Occipital lobe (tissue), 2 donors: ENCODE measurements around the gene SPDYE16. TPM values are rescaled to one million over a fixed set of nuclear protein-coding genes. Genes with fewer than 3 reads are reported as not detected.
A peak's percentile ranks its signal among the peaks of the same experiment; 100 is the strongest.
"Not testable (repeated sequence)": the region's sequence is repeated elsewhere in the genome, so short reads cannot be mapped to it uniquely, and the experiment has no call there.

ENCODE experiments used
- DNase-seq: peaks from one replicate; lab custom pipeline; 2025; lab: John Stamatoyannopoulos, UW
- total RNA-seq: library from RNA; depleted of rRNA; stranded (reverse); fragments of >200 nt; gene quantifications from one replicate; pipeline ENCODE4 v1.2.3, GENCODE V29; 2014

Gene SPDYE16, protein sequence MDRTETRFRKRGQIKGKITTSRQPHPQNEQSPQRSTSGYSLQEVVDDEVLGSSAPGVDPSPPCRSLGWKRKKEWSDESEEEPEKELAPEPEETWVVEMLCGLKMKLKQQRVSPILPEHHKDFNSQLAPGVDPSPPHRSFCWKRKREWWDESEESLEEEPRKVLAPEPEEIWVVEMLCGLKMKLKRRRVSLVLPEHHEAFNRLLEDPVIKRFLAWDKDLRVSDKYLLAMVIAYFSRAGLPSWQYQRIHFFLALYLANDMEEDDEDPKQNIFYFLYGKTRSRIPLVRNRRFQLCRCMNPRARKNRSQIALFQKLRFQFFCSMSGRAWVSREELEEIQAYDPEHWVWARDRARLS
- total RNA-seq, result not detected

DNA sequence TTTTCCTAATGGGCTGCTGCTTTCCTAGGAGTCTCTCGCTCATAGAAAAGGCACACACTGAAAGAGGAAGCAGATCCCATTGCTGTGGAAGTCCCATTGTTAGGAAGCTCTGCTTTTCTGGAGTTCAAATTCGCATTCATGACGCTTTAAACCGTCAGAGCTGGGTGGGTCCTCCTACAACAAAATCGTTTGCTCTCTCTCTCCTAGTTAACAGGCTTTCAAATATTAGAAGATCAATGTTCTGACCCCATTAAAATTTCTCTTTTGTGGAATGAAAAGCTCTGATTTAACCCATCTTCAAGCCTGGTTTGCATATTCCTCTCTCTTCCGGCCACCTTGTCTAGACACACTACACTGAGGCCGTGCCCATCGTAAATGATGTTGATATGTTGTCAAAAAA is at the start of gene SPDYE16:
Gene SPDYE16 (minus strand): TSS at position 101 of the 400 bp plus-strand sequence. CDS start 1,838 bp downstream, outside the sequence.
- DNase-seq, result not testable (repeated sequence)

GRCh38 chr7:76592694-76593093 is 49.6 kb upstream of the SPDYE16 start:
- not testable (repeated sequence) for DNase-seq

GRCh38 chr7:76591602-76592304 is 48.7 kb upstream of the SPDYE16 start:
- not testable (repeated sequence) for DNase-seq

DNA sequence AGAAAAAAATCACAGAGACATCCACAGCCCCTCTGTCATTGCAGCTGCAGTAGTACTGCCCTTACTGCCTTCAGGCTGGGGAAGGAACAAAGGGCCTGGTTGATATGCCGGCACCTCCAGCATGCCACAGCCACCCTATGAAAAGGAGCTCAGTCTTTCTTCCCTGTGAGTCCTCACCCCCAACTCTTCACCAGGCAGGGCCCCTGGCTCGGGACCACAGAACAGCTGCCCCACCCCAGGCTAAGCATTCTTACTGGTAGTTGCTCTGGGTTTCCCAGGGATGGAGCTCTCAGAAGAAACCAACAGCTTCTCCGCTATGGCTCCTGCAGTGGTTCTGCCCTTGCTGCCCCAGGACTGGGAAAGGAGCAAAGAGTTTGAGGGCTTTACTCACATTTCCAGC is 47.9 kb upstream of the SPDYE16 start:
- not testable (repeated sequence) for DNase-seq

DNA sequence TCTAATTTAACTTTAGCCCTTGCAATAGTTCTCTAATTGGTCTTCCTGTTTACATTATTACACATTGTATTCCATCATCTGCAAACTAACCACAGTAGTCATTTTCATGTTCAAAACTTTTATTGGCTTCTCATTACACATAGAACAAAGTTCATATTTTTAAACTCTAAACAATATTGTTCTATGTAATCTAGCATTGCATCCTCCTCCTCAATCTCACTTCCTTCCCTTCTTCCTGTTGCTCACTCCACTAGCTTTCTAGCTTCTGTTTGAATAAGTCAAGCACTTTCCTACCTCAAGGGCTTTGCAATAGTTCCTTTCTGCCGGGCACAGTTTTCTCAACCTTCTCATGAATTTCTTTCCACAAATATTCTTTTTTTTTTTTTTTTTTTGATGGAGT is 45.5 kb upstream of the SPDYE16 start:
- not testable (repeated sequence) for DNase-seq

- not testable (repeated sequence) for DNase-seq
These were observed 43.7 kb upstream of the SPDYE16 start for GRCh38 chr7:76586585-76587315.

DNA sequence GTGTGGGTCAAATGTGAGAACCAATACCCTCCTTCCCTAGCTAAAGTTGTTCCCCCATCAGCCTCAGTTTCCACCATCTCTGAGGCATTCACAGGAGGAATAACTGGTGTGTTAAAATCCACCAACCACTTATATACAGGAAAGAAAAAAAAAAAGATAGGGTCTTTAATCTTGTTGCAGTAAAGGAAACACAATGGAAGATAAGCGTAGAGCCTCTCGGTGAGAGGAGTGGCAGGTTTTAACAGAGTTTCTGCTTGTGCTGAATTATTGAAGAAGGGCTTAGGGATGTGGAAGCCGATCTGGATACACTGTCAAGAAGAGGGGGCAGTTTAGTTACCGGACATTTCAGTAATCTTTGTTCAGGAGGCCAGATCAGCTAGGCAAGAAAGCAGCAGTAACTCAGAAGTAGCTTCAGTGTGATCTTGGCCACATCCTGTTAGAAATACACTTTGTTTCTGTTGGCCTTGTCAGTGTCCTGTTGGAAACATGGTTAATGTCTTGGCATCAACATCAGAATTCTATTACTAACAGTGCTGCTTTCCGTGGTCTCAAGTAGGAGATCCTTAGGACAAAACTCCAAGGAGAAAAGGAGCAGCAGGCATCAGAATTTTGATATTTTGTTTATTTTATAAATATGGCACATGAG is 40.7 kb upstream of the SPDYE16 start:
- DNase-seq, result not testable (repeated sequence)

DNA sequence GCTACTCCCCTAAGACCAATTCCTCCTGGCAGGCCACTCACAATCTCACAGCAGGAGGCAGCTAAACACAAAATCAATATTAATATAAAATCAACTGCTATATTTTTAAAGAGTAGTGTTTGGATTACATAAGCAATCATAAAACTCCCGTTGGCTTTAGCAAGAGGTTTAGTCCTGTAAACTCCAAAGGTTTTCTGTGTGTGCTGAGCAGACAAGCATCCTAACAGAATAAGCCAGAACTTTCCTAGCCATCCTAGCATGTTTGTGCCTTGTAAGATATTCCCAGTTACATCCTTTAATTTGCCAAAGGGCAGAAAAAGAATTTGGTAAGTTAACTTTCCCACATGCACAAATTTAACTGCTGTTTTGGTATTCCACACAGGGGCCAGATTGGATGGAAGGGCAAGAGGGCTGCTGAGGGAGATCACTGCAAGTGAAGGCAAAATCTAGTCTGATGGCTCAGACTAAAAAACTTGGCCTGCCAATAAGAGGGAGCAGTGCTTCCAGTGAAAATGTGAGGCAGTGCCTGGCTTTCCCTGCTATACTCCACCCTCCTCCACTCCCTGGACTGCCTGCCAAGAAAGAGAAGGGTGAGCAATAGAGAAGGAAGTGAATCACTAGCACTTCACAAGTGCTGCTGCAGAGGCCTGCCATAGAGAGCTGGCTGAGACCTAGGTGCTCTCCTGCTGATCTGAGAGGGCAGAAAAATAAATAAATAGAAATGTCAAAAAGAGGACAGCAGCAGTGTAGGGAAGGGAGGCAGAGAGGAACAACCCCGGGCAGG is 39.9 kb upstream of the SPDYE16 start:
- DNase-seq, result peak; percentile 72

DNA sequence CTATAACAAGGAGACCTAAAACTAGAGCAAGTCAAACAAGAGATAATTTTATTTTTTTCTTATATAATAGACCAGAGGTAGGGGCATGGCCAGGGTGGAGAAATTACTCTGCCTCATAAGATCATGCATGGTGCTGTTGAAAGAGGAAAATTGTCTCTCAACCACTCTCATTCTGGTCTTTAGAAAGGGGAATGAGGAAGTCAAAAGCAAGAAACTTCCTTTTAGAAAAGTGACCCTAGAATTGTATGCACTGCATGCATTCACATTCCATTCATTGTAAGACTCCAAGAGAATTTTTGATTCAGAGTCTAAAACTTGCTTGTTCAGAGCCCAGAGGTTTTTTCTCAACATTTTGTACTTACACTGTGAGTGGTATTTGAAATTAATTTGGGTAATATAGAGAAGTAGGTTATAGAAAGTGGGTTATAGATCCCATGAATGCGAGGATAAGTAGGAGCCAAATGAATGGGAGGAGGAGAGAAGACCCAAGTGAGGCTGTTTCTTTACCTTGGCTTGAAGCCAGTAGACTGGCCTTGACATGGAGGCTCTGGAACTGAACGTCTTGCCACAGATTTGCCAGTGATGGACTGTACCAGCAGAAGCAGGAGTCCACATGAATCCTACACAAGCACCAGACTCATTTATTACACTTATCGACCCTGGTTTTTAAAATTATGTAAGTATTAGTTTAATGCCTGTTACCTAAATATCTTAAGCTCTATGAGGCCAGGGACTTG is 33.0 kb upstream of the SPDYE16 start:
- DNase-seq, result not testable (repeated sequence)

GRCh38 chr7:76575431-76575830 is 32.3 kb upstream of the SPDYE16 start:
- DNase-seq, result not testable (repeated sequence)

GRCh38 chr7:76572296-76572695 is 29.2 kb upstream of the SPDYE16 start:
- not testable (repeated sequence) for DNase-seq

DNA sequence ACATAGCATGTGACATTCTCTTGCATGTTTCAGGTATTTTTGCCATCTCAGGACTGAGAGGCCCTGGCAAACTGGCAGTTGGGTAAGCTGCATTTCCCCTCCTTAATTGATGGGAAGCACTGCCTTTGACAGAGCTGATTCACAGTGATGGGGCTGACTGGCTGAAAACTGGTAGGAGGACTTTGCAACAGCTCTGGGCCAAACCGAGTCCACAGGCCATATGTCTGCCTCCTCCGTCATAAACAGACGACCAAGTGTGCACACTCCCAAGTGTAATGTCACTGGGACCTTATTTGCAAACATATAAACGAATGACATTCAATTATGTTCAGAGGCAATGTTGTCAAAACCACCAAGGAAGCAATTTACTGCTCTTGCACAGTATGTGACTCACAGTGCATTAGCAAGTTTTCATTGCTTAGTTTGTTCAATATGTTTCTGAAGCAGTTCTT is 27.3 kb upstream of the SPDYE16 start:
- peak; percentile 11 for DNase-seq

DNA sequence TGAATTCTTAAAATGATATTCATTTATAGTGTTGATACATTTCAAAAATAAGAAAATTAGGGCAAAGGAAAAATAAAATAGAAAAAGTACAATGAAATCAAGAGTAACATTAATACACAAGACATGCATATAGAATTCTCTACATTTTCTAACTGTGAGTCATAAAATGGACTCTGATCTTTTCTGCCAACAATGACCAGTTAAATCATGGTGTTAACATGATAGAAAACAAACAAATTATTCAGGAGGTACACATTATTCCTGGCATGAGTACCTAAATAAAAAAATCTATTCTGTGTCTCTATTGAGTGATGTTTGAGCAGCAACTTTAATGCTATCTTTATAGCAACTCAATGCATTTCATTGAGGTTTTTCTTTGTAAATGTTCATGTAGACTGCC is 25.6 kb upstream of the SPDYE16 start:
- DNase-seq, result not testable (repeated sequence)

- not testable (repeated sequence) for DNase-seq
These were observed 24.7 kb upstream of the SPDYE16 start for GRCh38 chr7:76567753-76568152.

DNA sequence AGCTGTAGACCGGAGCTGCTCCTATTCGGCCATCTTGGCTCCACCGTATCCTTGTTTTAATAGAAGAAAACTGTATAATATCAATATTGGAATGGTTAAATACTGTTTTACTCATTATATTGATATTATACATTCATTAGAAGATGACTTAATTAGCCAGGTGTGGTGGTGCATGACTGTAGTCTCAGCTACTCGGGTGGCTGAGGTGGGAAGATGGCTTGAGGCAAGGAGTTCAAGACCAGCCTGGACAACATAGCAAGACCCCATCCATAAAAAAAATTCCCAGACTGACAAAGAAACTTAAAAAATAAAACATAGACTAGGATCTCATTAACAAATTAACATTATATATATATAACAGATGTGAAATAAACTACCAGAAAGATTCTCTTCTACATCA is 24.2 kb upstream of the SPDYE16 start:
- DNase-seq, result not testable (repeated sequence)

DNA sequence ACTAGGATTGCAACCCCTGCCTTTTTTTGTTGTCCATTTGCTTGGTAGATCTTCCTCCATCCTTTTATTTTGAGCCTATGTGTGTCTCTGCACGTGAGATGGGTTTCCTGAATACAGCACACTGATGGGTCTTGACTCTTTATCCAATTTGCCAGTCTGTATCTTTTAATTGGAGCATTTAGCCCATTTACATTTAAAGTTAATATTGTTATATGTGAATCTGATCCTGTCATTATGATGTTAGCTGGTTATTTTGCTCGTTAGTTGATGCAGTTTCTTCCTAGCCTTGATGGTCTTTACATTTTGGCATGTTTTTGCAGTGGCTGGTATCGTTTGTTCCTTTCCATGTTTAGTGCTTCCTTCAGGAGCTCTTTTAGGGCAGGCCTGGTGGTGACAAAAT is 21.9 kb upstream of the SPDYE16 start:
- DNase-seq, result not testable (repeated sequence)

GRCh38 chr7:76561342-76561741 is 18.2 kb upstream of the SPDYE16 start:
- not testable (repeated sequence) for DNase-seq

GRCh38 chr7:76560157-76560556 is 17.1 kb upstream of the SPDYE16 start:
- DNase-seq, result not testable (repeated sequence)

DNA sequence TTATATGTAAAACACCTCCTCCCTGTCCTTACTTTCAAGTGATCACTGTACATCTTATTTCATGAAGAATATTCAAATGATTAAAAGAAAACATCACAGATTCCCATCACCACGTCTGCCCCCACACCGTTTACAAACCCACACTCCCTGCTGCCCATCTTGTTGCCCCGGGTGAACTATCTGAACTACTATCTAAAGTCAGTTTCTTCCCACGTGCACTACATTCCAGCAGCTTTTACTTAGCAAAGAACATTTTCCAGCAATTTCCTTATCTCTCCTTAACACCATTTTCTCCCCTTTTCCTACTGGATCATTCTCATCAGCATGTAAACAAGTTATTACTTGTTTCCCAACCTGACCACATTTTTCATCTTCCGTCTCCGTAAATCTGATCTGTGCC is 16.6 kb upstream of the SPDYE16 start:
- not testable (repeated sequence) for DNase-seq

GRCh38 chr7:76551992-76552391 is 8.9 kb upstream of the SPDYE16 start:
- DNase-seq, result not testable (repeated sequence)
